HuH-7 (cell line): ENCODE results near the gene CPSF3.
"Not testable (repeated sequence)": the region's sequence is repeated elsewhere in the genome, so short reads cannot be mapped to it uniquely, and the experiment has no call there.

Experiments used
- DNase-seq: peaks from one replicate; pipeline ENCODE4 v3.0.0; 2011; ENCODE audit warnings: low spot score

The CPSF3 gene

GRCh38 chr2:9394816-9395215, 28.6 kb upstream of the CPSF3 start:
- DNase-seq, result no peak

- no peak for DNase-seq
These were observed 26.3 kb upstream of the CPSF3 start for GRCh38 chr2:9397201-9397600.

- not testable (repeated sequence) for DNase-seq
These were observed 25.2 kb upstream of the CPSF3 start for GRCh38 chr2:9398251-9398650.

GRCh38 chr2:9398881-9399780, 24.3 kb upstream of the CPSF3 start:
- no peak for DNase-seq

- no peak for DNase-seq
These were observed 23.0 kb upstream of the CPSF3 start for GRCh38 chr2:9400268-9401058.

- DNase-seq, result no peak
These were observed 22.4 kb upstream of the CPSF3 start for GRCh38 chr2:9401059-9401547.

- no peak for DNase-seq
These were observed 21.6 kb upstream of the CPSF3 start for GRCh38 chr2:9401646-9402371.

- DNase-seq, result no peak
These were observed 19.5 kb upstream of the CPSF3 start for GRCh38 chr2:9403924-9404323.

GRCh38 chr2:9404451-9404850, 19.0 kb upstream of the CPSF3 start:
- DNase-seq, result no peak

- DNase-seq, result no peak
These were observed 17.8 kb upstream of the CPSF3 start for GRCh38 chr2:9405636-9406035.

GRCh38 chr2:9406529-9407362, 16.7 kb upstream of the CPSF3 start:
- no peak for DNase-seq

GRCh38 chr2:9407363-9407811, 16.1 kb upstream of the CPSF3 start:
- no peak for DNase-seq

- DNase-seq, result no peak
These were observed 14.8 kb upstream of the CPSF3 start for GRCh38 chr2:9408641-9409151.

GRCh38 chr2:9410108-9410507, 13.3 kb upstream of the CPSF3 start:
- DNase-seq, result no peak

GRCh38 chr2:9412781-9413180, 10.7 kb upstream of the CPSF3 start:
- no peak for DNase-seq

- no peak for DNase-seq
These were observed 7.8 kb upstream of the CPSF3 start for GRCh38 chr2:9415516-9416169.

GRCh38 chr2:9416267-9416961, 7.0 kb upstream of the CPSF3 start:
- DNase-seq, result no peak

GRCh38 chr2:9416962-9417316, 6.5 kb upstream of the CPSF3 start:
- DNase-seq, result no peak

- DNase-seq, result no peak
These were observed 5.7 kb upstream of the CPSF3 start for GRCh38 chr2:9417725-9418124.

- DNase-seq, result no peak
These were observed 4.7 kb upstream of the CPSF3 start for GRCh38 chr2:9418746-9419145.
